Prostate gland (tissue), 2 donors: ENCODE measurements around the gene PEX11G. TPM values are rescaled to one million over a fixed set of nuclear protein-coding genes. Genes with fewer than 3 reads are reported as not detected.

Source experiments
- DNase-seq: peaks from one replicate; pipeline ENCODE4 v3.0.0-alpha.2; 2019; ENCODE audit warnings: low spot score
- H3K27ac ChIP-seq, 2 donors: fragments of 200-600 bp; sonication (generic); 2 replicates each; pipeline ENCODE4 v1.5.1; 2017 to 2019
- H3K27me3 ChIP-seq: fragments of 200-600 bp; sonication (generic); replicated peaks from 2 replicates; pipeline ENCODE4 v1.5.1; 2019; ENCODE audit not compliant: insufficient read depth
- H3K36me3 ChIP-seq, 2 donors: fragments of 200-600 bp; sonication (generic); 1 replicate in 1 of 2; 2 replicates in 1 of 2; pipeline versions ENCODE4 v1.5.1 to v1.8.1; 2017 to 2019
- H3K4me1 ChIP-seq: fragments of 200-600 bp; sonication (generic); replicated peaks from 2 replicates; pipeline ENCODE4 v1.5.1; 2019
- H3K4me3 ChIP-seq, 2 donors: fragments of 200-600 bp; sonication (generic); 2 replicates each; pipeline ENCODE4 v1.5.1; 2017 to 2019
- H3K9me3 ChIP-seq: fragments of 200-600 bp; sonication (generic); 2 replicates; pipeline ENCODE4 v1.5.1; 2017
- CTCF ChIP-seq, 4 experiments: fragments of 200-600 bp in 2 of 4; fragments of 450-650 bp in 2 of 4; sonication (generic) in 2 of 4; IDR thresholded peaks; 1 replicate in 3 of 4; 2 replicates in 1 of 4; pipeline ENCODE4 v1.5.1; 2016 to 2019; ENCODE audit warnings: antibody characterized with exemption in 4 of 4, mild to moderate bottlenecking in 2 of 4, moderate library complexity in 2 of 4
- POLR2A ChIP-seq: fragments of 450-650 bp; IDR thresholded peaks from one replicate; pipeline ENCODE4 v1.6.1; 2016; ENCODE audit warnings: antibody characterized with exemption, mild to moderate bottlenecking
- POLR2AphosphoS5 ChIP-seq: sonication (generic); formaldehyde crosslinking; IDR thresholded peaks from one replicate; pipeline ENCODE4 v1.6.1; 2017; ENCODE audit warnings: antibody characterized with exemption
- WGBS: methylation state at CpG from one replicate; pipeline ENCODE4 v1.1.5; 2018; 5-methylcytosine and 5-hydroxymethylcytosine counted together
- intact Hi-C: fragments of 100-400 bp; cut with DNase I; formaldehyde crosslinking; loops from one replicate; pipeline ENCODE4 v1.14.2; 2022
- total RNA-seq, 2 donors: library from RNA; depleted of rRNA; stranded (reverse); fragments of >200 nt; gene quantifications; one replicate each; pipeline ENCODE4 v1.1.0, GENCODE V29; 2016

PEX11G gene
- total RNA-seq, 2 donors from 2014 or later: 13.1 to 17.4 TPM

- 1% methylated on average over 41 of the region's 41 CpGs for WGBS
- Histone ChIP-seq H3K27me3 (no peaks in the 10 kb centered on the region), H3K36me3 (no peaks in the 10 kb centered on the region), H3K4me1 (no peaks in the 10 kb centered on the region), H3K27ac (peak overlapping the region; percentile 86 to 91), H3K4me3 (peak overlapping the region; percentile 85 to 93), H3K9me3 (no peaks in the 10 kb centered on the region)
- peak; percentile 77 for TF ChIP-seq POLR2AphosphoS5
- TF ChIP-seq CTCF (IDR thresholded peaks at IDR 0.05): no peak
- peak; percentile 59 for TF ChIP-seq POLR2A
- DNase-seq: peak; percentile 84
- intact Hi-C loops: loop anchor here (5.0 to 10.0 kb wide), 3 partner anchors 47 to 393 kb away; partner anchors contain the start of genes CTXN1 and PEX11G
These were observed 45.2 kb upstream of the PEX11G start for GRCh38 chr19:7533925-7534480.

- peak; percentile 27 for DNase-seq
These were observed 44.5 kb upstream of the PEX11G start for GRCh38 chr19:7533281-7533885.

GRCh38 chr19:7529610-7530490, 41.0 kb upstream of the PEX11G start:
- Histone ChIP-seq H3K4me1 (no peaks in the 10 kb centered on the region), H3K27ac (no peak overlapping the region), H3K27me3 (no peaks in the 10 kb centered on the region), H3K9me3 (no peaks in the 10 kb centered on the region), H3K36me3 (peaks cover 0 to 16% of the 10 kb centered on the region in 2 donors), H3K4me3 (no peak overlapping the region)
- TF ChIP-seq POLR2AphosphoS5 (no peak), CTCF (IDR thresholded peaks at IDR 0.05) (no peak), POLR2A (no peak)
- 94% methylated on average over 31 of the region's 33 CpGs for WGBS
- intact Hi-C loops: loop anchor here (5.0 to 10.0 kb wide), 3 partner anchors 43 to 397 kb away; partner anchors contain the start of genes CTXN1 and PEX11G
- DNase-seq: no peak

More at GRCh38 chr19:7533281-7533885, 44.5 kb upstream of the PEX11G start:
- peaks cover 0 to 5% of the 10 kb centered on the region in 2 donors for H3K36me3 ChIP-seq
- peak overlapping the region; percentile 86 to 91 for H3K27ac ChIP-seq
- H3K9me3 ChIP-seq: no peaks in the 10 kb centered on the region
- 21% methylated on average over 30 of the region's 30 CpGs for WGBS
- peak in 1 of 4 experiments; percentile 6 for TF ChIP-seq CTCF (IDR thresholded peaks at IDR 0.05)
- TF ChIP-seq POLR2AphosphoS5: no peak
- no peaks in the 10 kb centered on the region for H3K4me1 ChIP-seq
- intact Hi-C loops: loop anchor here (5.0 to 10.0 kb wide), 3 partner anchors 46 to 394 kb away; partner anchors contain the start of genes CTXN1 and PEX11G
- peak overlapping the region; percentile 85 to 93 for H3K4me3 ChIP-seq
- H3K27me3 ChIP-seq: no peaks in the 10 kb centered on the region

GRCh38 chr19:7529246-7529600, 40.4 kb upstream of the PEX11G start:
- H3K27ac ChIP-seq: no peak overlapping the region
- peaks cover 0 to 16% of the 10 kb centered on the region in 2 donors for H3K36me3 ChIP-seq
- H3K4me3 ChIP-seq: no peak overlapping the region
- H3K4me1 ChIP-seq: no peaks in the 10 kb centered on the region
- H3K9me3 ChIP-seq: no peaks in the 10 kb centered on the region
- TF ChIP-seq POLR2AphosphoS5 (no peak), CTCF (IDR thresholded peaks at IDR 0.05) (no peak)
- 84% methylated on average over 14 of the region's 15 CpGs for WGBS
- DNase-seq: no peak
- intact Hi-C loops: no loop called here
- H3K27me3 ChIP-seq: no peaks in the 10 kb centered on the region
